Thoracic aorta (tissue), 2 donors: ENCODE results near the gene ERC1. TPM values are rescaled to one million over a fixed set of nuclear protein-coding genes. Genes with fewer than 3 reads are reported as not detected.

Source experiments
- ATAC-seq: fragments of 150-250 bp; one replicate; pipeline ENCODE4 v1.8.0; 2017; ENCODE audit warnings: low read depth; ENCODE audit not compliant: insufficient number of reproducible peaks, low FRiP score
- DNase-seq: peaks from one replicate; pipeline ENCODE4 v3.0.0-alpha.2; 2020; ENCODE audit warnings: low spot score
- H3K27ac ChIP-seq, 2 donors: fragments of 200-600 bp; sonication (generic); 1 replicate in 1 of 2; 2 replicates in 1 of 2; pipeline ENCODE4 v1.5.1; 2016; ENCODE audit warnings: mild to moderate bottlenecking in 2 of 2, moderate library complexity in 2 of 2
- H3K27me3 ChIP-seq: fragments of 200-600 bp; sonication (generic); replicated peaks from 2 replicates; pipeline ENCODE4 v1.6.0; 2016; ENCODE audit warnings: mild to moderate bottlenecking; ENCODE audit not compliant: insufficient read depth
- H3K36me3 ChIP-seq: fragments of 200-600 bp; sonication (generic); one replicate; pipeline ENCODE4 v1.5.1; 2016
- H3K4me1 ChIP-seq, 2 donors: fragments of 200-600 bp; sonication (generic); 1 replicate in 1 of 2; 2 replicates in 1 of 2; pipeline versions ENCODE4 v1.5.1 to v1.6.0; 2016; ENCODE audit warnings: low read depth in 2 of 2, mild to moderate bottlenecking in 1 of 2; ENCODE audit not compliant: control insufficient read depth in 1 of 2
- H3K4me3 ChIP-seq: fragments of 200-600 bp; sonication (generic); 2 replicates; pipeline ENCODE4 v1.5.1; 2016; ENCODE audit warnings: mild to moderate bottlenecking
- H3K9me3 ChIP-seq: fragments of 200-600 bp; sonication (generic); 2 replicates; pipeline ENCODE4 v1.5.1; 2016
- CTCF ChIP-seq: fragments of 200-600 bp; sonication (generic); IDR thresholded peaks from one replicate; pipeline ENCODE4 v1.5.1; 2019; ENCODE audit warnings: antibody characterized with exemption
- total RNA-seq, 2 donors: library from RNA; depleted of rRNA; stranded (reverse); fragments of >200 nt; gene quantifications; one replicate each; pipeline versions ENCODE4 v1.1.0 to v1.2.3, GENCODE V29; 2016

Gene ERC1
- total RNA-seq, 2 donors from 2014 or later = 45.8 to 80.0 TPM

GRCh38 chr12:1282670-1283315, 291.8 kb downstream of the ERC1 start:
- no peak for DNase-seq
- no peaks in the 10 kb centered on the region for H3K9me3 ChIP-seq
- peak overlapping the region in 1 of 2 donors; percentile 35 for H3K27ac ChIP-seq
- peaks cover 9 to 18% of the 10 kb centered on the region in 2 donors for H3K4me1 ChIP-seq
- TF ChIP-seq CTCF = no peak
- H3K36me3 ChIP-seq = no peaks in the 10 kb centered on the region
- H3K4me3 ChIP-seq = no peak overlapping the region
- no peaks in the 10 kb centered on the region for H3K27me3 ChIP-seq
- ATAC-seq = no peak

GRCh38 chr12:1283316-1283715, 292.3 kb downstream of the ERC1 start:
- Histone ChIP-seq H3K4me3 (no peak overlapping the region), H3K9me3 (no peaks in the 10 kb centered on the region), H3K36me3 (no peaks in the 10 kb centered on the region), H3K4me1 (peaks cover 9 to 18% of the 10 kb centered on the region in 2 donors), H3K27me3 (no peaks in the 10 kb centered on the region), H3K27ac (peak overlapping the region in 1 of 2 donors; percentile 35)
- ATAC-seq (no peak), DNase-seq (no peak)
- TF ChIP-seq CTCF = no peak

- H3K27ac ChIP-seq = no peak overlapping the region
- H3K36me3 ChIP-seq = no peaks in the 10 kb centered on the region
- no peak for ATAC-seq
- no peak for TF ChIP-seq CTCF
- H3K4me1 ChIP-seq = peaks cover 12 to 18% of the 10 kb centered on the region in 2 donors
- H3K27me3 ChIP-seq = no peaks in the 10 kb centered on the region
- H3K4me3 ChIP-seq = no peak overlapping the region
- no peak for DNase-seq
- H3K9me3 ChIP-seq = no peaks in the 10 kb centered on the region
These were observed 293.6 kb downstream of the ERC1 start for GRCh38 chr12:1284611-1285010.

GRCh38 chr12:1287446-1287975, 296.5 kb downstream of the ERC1 start:
- Histone ChIP-seq H3K36me3 (no peaks in the 10 kb centered on the region), H3K27me3 (no peaks in the 10 kb centered on the region), H3K4me3 (no peak overlapping the region), H3K27ac (no peak overlapping the region), H3K4me1 (peaks cover 22 to 24% of the 10 kb centered on the region in 2 donors), H3K9me3 (no peaks in the 10 kb centered on the region)
- ATAC-seq (no peak), DNase-seq (no peak)
- TF ChIP-seq CTCF = no peak

- DNase-seq (no peak), ATAC-seq (no peak)
- H3K9me3 ChIP-seq = no peaks in the 10 kb centered on the region
- H3K36me3 ChIP-seq = no peaks in the 10 kb centered on the region
- H3K4me3 ChIP-seq = no peak overlapping the region
- peaks cover 15% of the 10 kb centered on the region in 2 donors for H3K4me1 ChIP-seq
- TF ChIP-seq CTCF = no peak
- H3K27me3 ChIP-seq = no peaks in the 10 kb centered on the region
- H3K27ac ChIP-seq = no peak overlapping the region
These were observed 297.3 kb downstream of the ERC1 start for GRCh38 chr12:1288333-1288732.
